Activated CD8-positive, alpha-beta memory T cell treated with anti-CD3 and anti-CD28 coated beads for 48 hours (primary cell): ENCODE results near the gene YBX2.
A peak's percentile ranks its signal among the peaks of the same experiment; 100 is the strongest.

Experiments used
- DNase-seq, 3 experiments: peaks; one replicate each; pipeline ENCODE4 v3.0.0-alpha.2; 2020; ENCODE audit warnings: low read depth in 2 of 3, low spot score in 2 of 3

Gene YBX2

GRCh38 chr17:7266784-7267183, 27.7 kb downstream of the YBX2 start:
- no peak for DNase-seq

GRCh38 chr17:7263801-7264078, 30.7 kb downstream of the YBX2 start:
- DNase-seq: no peak

- DNase-seq: no peak
These were observed 31.3 kb downstream of the YBX2 start for GRCh38 chr17:7262935-7263800.

GRCh38 chr17:7262192-7262934, 32.1 kb downstream of the YBX2 start, which contains the start of gene CLDN7:
Gene CLDN7, minus strand, starts transcription at chr17:7262478. Its CDS starts 435 bp downstream, at chr17:7262043.
- DNase-seq: no peak

GRCh38 chr17:7261379-7262191, 32.9 kb downstream of the YBX2 start:
- no peak for DNase-seq

- DNase-seq: no peak
These were observed 33.6 kb downstream of the YBX2 start for GRCh38 chr17:7260651-7261378.

GRCh38 chr17:7260151-7260550, 34.3 kb downstream of the YBX2 start:
- no peak for DNase-seq

GRCh38 chr17:7259555-7259889, 34.9 kb downstream of the YBX2 start:
- no peak for DNase-seq

- DNase-seq: no peak
These were observed 35.5 kb downstream of the YBX2 start for GRCh38 chr17:7258731-7259554.

GRCh38 chr17:7256766-7257456, 37.5 kb downstream of the YBX2 start:
- DNase-seq: no peak

- DNase-seq: no peak
These were observed 39.9 kb downstream of the YBX2 start for GRCh38 chr17:7254511-7254910.

GRCh38 chr17:7253082-7253481, 41.4 kb downstream of the YBX2 start:
- DNase-seq: no peak

GRCh38 chr17:7252176-7253043, 42.0 kb downstream of the YBX2 start, which contains the start of gene ELP5:
Gene ELP5, plus strand, starts transcription at chr17:7252215. Its CDS starts 336 bp downstream, at chr17:7252551.
- peak; percentile 93 to 100 (median 97) for DNase-seq

- peak in 1 of 3 experiments; percentile 100 for DNase-seq
These were observed 42.7 kb downstream of the YBX2 start, which contains the start of gene CTDNEP1 for GRCh38 chr17:7251661-7252175. Gene CTDNEP1, minus strand, starts transcription at chr17:7251734. Its CDS starts 438 bp downstream, at chr17:7251296.

- no peak for DNase-seq
These were observed 43.5 kb downstream of the YBX2 start for GRCh38 chr17:7250695-7251627.

GRCh38 chr17:7249830-7250229, 44.6 kb downstream of the YBX2 start:
- no peak for DNase-seq

- DNase-seq: no peak
These were observed 45.2 kb downstream of the YBX2 start for GRCh38 chr17:7249214-7249613.
